A673 (cell line): ENCODE results near the gene CFAP58.

ENCODE experiments used
- CTCF ChIP-seq: fragments of 300-800, 200-600 bp; sonication (generic); conservative IDR thresholded peaks from 2 replicates; pipeline ENCODE4 v1.5.1; 2017; ENCODE audit warnings: low read depth, mild to moderate bottlenecking, antibody characterized with exemption, low read length, moderate library complexity, mixed read lengths
- EZH2 ChIP-seq: fragments of 200-600 bp; sonication (generic); IDR thresholded peaks from 2 replicates; pipeline ENCODE4 v1.6.1; 2017; ENCODE audit warnings: borderline replicate concordance, low read depth, mild to moderate bottlenecking, mixed read lengths, antibody characterized with exemption, low read length; ENCODE audit not compliant: poor library complexity, severe bottlenecking

- TF ChIP-seq EZH2 (no peak), CTCF (no peak)
Measured at GRCh38 chr10:104501449-104501848, 147.8 kb downstream of the CFAP58 start.
